C4-2B (cell line): Measurements from ENCODE around the gene EEPD1.

Source experiments
- ZFX ChIP-seq: fragments of 450-650 bp; IDR thresholded peaks from 2 replicates; pipeline ENCODE4 v1.6.1; 2017
- TF ChIP-seq, protein P1 (sequence below): fragments of 450-650 bp; conservative IDR thresholded peaks from 2 replicates; pipeline ENCODE4 v1.5.1; 2017; ENCODE audit warnings: mild to moderate bottlenecking

DNA sequence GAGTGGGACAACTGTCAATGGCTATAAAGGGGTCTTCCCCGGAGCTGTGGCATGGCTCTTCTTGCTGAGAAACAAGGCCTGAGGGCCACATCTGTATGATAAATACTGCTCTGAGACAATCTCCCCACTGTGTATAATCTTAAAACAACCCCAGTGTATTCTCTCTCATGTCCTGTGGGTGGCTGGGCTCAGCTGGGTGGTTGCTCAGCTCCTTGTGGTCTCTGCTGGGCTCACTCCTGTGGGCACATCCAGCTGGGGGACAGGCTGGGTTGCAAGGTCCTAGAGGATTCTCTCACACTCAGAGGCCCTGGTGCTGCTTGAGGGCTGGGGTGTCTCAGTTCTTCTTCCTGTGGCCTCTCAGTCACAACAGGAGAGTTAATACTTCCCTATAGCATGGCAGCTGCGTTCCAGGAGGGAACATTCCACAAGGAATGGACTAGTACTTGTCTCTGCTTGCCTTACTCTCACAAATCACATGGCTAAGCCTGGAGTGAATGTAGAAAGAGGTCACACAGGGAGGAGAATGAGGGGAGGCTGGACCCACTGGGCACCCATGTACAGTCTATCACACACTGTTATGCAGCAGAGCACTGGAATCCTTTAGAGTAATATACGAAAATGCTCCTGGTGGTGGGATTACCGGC is 4.5 kb upstream of the EEPD1 start:
- TF ChIP-seq, protein P1, sequence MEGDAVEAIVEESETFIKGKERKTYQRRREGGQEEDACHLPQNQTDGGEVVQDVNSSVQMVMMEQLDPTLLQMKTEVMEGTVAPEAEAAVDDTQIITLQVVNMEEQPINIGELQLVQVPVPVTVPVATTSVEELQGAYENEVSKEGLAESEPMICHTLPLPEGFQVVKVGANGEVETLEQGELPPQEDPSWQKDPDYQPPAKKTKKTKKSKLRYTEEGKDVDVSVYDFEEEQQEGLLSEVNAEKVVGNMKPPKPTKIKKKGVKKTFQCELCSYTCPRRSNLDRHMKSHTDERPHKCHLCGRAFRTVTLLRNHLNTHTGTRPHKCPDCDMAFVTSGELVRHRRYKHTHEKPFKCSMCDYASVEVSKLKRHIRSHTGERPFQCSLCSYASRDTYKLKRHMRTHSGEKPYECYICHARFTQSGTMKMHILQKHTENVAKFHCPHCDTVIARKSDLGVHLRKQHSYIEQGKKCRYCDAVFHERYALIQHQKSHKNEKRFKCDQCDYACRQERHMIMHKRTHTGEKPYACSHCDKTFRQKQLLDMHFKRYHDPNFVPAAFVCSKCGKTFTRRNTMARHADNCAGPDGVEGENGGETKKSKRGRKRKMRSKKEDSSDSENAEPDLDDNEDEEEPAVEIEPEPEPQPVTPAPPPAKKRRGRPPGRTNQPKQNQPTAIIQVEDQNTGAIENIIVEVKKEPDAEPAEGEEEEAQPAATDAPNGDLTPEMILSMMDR, result no peak
- TF ChIP-seq ZFX, result no peak
